ENCODE data around the gene WDR64. TPM values are rescaled to one million over a fixed set of nuclear protein-coding genes. Genes with fewer than 3 reads are reported as not detected.
"Not testable (repeated sequence)": the region's sequence is repeated elsewhere in the genome, so short reads cannot be mapped to it uniquely, and the experiment has no call there.

The WDR64 gene
- total RNA-seq, 6 experiments from 2014 or later, result 0.17 to 0.27 TPM; not detected in 4

GRCh38 chr1:241722947-241723346 is 70.9 kb downstream of the WDR64 start:
- ATAC-seq, result no peak
- 53% methylated on average over 4 of the region's 4 CpGs for WGBS (ENCODE audit: insufficient coverage, low coverage, low lambda C conversion rate, missing lambda C conversion rate)
- DNase-seq, result no peak

GRCh38 chr1:241724741-241725356 is 72.8 kb downstream of the WDR64 start:
- Histone ChIP-seq H3K27me3 (no peaks in the 10 kb centered on the region), H3K4me3 (no peak overlapping the region), H3K4me1 (no peaks in the 10 kb centered on the region), H3K9me3 (no peaks in the 10 kb centered on the region), H3K36me3 (no peaks in the 10 kb centered on the region), H3K27ac (no peak overlapping the region)
- no peak for DNase-seq
- WGBS (ENCODE audit: insufficient coverage, low coverage, low lambda C conversion rate, missing lambda C conversion rate), result 59% methylated on average over 4 of the region's 4 CpGs
- ATAC-seq, result no peak
- intact Hi-C loops (cut with DNase I), result no loop called here
- TF ChIP-seq CTCF (IDR thresholded peaks at IDR 0.05), result no peak
- no peak for TF ChIP-seq POLR2A (IDR thresholded peaks at IDR 0.05)

More at GRCh38 chr1:241722947-241723346, 70.9 kb downstream of the WDR64 start:
- H3K4me3 ChIP-seq, result no peak overlapping the region
- no peak for TF ChIP-seq POLR2A (IDR thresholded peaks at IDR 0.05)
- TF ChIP-seq CTCF (IDR thresholded peaks at IDR 0.05), result no peak
- H3K4me1 ChIP-seq, result no peaks in the 10 kb centered on the region
- H3K36me3 ChIP-seq, result no peaks in the 10 kb centered on the region
- no peaks in the 10 kb centered on the region for H3K9me3 ChIP-seq
- intact Hi-C loops (cut with DNase I), result no loop called here
- H3K27me3 ChIP-seq, result no peaks in the 10 kb centered on the region
- H3K27ac ChIP-seq, result no peak overlapping the region

GRCh38 chr1:241730031-241730430 is 78.0 kb downstream of the WDR64 start:
- ATAC-seq, result no peak
- Histone ChIP-seq H3K27ac (no peak overlapping the region), H3K9me3 (no peaks in the 10 kb centered on the region), H3K27me3 (no peaks in the 10 kb centered on the region), H3K36me3 (no peaks in the 10 kb centered on the region), H3K4me3 (no peak overlapping the region), H3K4me1 (no peaks in the 10 kb centered on the region)
- TF ChIP-seq POLR2A (IDR thresholded peaks at IDR 0.05) (no peak), CTCF (IDR thresholded peaks at IDR 0.05) (no peak)
- DNase-seq, result no peak
- intact Hi-C loops (cut with DNase I), result no loop called here

- intact Hi-C loops (cut with DNase I), result no loop called here
- Histone ChIP-seq H3K4me1 (no peaks in the 10 kb centered on the region), H3K27me3 (no peaks in the 10 kb centered on the region), H3K36me3 (no peaks in the 10 kb centered on the region), H3K9me3 (no peaks in the 10 kb centered on the region), H3K27ac (no peak overlapping the region), H3K4me3 (no peak overlapping the region)
- WGBS (ENCODE audit: insufficient coverage, low coverage, low lambda C conversion rate, missing lambda C conversion rate), result 57% methylated on average over 2 of the region's 2 CpGs
- ATAC-seq, result no peak
- TF ChIP-seq CTCF (IDR thresholded peaks at IDR 0.05) (no peak), POLR2A (IDR thresholded peaks at IDR 0.05) (no peak)
- no peak for DNase-seq
Measured at GRCh38 chr1:241733899-241734298, 81.8 kb downstream of the WDR64 start.

GRCh38 chr1:241734533-241734932 is 82.5 kb downstream of the WDR64 start:
- TF ChIP-seq POLR2A (IDR thresholded peaks at IDR 0.05) (no peak), CTCF (IDR thresholded peaks at IDR 0.05) (no peak)
- H3K36me3 ChIP-seq, result no peaks in the 10 kb centered on the region
- no peak overlapping the region for H3K4me3 ChIP-seq
- H3K9me3 ChIP-seq, result no peaks in the 10 kb centered on the region
- DNase-seq (no peak), ATAC-seq (no peak)
- WGBS (ENCODE audit: insufficient coverage, low coverage, low lambda C conversion rate, missing lambda C conversion rate), result 74% methylated on average over 5 of the region's 5 CpGs
- no peak overlapping the region for H3K27ac ChIP-seq
- no peaks in the 10 kb centered on the region for H3K27me3 ChIP-seq
- intact Hi-C loops (cut with DNase I), result no loop called here
- H3K4me1 ChIP-seq, result no peaks in the 10 kb centered on the region

- H3K9me3 ChIP-seq; H3K4me1 ChIP-seq; ATAC-seq; intact Hi-C loops (cut with DNase I); H3K27ac ChIP-seq; DNase-seq; H3K27me3 ChIP-seq; H3K36me3 ChIP-seq; H3K4me3 ChIP-seq: not testable (repeated sequence)
- 62% methylated on average over 6 of the region's 8 CpGs for WGBS (ENCODE audit: insufficient coverage, low coverage, low lambda C conversion rate, missing lambda C conversion rate)
Measured at GRCh38 chr1:241735493-241735926, 83.4 kb downstream of the WDR64 start.
